ENCODE data around the gene CALR3. TPM values are rescaled to one million over a fixed set of nuclear protein-coding genes. Genes with fewer than 3 reads are reported as not detected.

The CALR3 gene
- polyA plus RNA-seq, 1 experiment = not detected

DNA sequence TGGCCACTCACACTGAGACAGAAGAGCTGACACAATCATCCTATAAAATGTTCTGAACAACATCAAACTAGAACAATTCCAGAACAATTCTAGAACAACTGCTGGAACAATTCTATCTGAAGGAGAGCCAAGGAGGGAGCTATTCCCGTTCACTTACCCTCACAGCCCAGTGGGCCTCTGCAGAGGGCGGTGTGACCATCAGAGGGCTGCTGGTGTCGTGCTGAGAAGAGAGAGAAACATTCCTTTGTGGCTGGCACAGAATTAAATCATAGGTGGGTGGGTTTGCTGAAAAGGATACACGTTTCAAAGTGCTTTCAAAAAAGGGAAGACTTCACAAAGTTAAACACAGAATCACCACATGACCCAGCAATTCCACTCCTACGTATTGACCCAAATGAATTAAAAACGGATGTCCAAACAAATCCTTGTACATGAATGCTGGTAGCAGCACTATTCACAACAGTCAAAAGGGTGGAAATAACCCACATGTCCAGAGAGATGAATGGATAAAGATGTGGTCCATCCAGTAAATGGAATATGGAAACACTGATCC is 59.1 kb downstream of the CALR3 start:
- CTCF ChIA-PET = no interaction called here
- no peak for DNase-seq (ENCODE audit: low read depth, low spot score)
- Histone ChIP-seq H3K27me3 (ENCODE audit: control insufficient read depth, insufficient read depth, low read length) (no peaks in the 10 kb centered on the region), H3K4me3 (ENCODE audit: low read depth, low read length) (no peak overlapping the region), H3K9me3 (ENCODE audit: control insufficient read depth, insufficient read depth, low read length) (no peaks in the 10 kb centered on the region), H3K27ac (ENCODE audit: low read depth, low read length) (peak overlapping the region; percentile 21)
- TF ChIP-seq, protein P1, sequence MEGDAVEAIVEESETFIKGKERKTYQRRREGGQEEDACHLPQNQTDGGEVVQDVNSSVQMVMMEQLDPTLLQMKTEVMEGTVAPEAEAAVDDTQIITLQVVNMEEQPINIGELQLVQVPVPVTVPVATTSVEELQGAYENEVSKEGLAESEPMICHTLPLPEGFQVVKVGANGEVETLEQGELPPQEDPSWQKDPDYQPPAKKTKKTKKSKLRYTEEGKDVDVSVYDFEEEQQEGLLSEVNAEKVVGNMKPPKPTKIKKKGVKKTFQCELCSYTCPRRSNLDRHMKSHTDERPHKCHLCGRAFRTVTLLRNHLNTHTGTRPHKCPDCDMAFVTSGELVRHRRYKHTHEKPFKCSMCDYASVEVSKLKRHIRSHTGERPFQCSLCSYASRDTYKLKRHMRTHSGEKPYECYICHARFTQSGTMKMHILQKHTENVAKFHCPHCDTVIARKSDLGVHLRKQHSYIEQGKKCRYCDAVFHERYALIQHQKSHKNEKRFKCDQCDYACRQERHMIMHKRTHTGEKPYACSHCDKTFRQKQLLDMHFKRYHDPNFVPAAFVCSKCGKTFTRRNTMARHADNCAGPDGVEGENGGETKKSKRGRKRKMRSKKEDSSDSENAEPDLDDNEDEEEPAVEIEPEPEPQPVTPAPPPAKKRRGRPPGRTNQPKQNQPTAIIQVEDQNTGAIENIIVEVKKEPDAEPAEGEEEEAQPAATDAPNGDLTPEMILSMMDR (IDR thresholded peaks at IDR 0.05; ENCODE audit: low read depth, low read length) = no peak
- POLR2A ChIA-PET = no interaction called here

DNA sequence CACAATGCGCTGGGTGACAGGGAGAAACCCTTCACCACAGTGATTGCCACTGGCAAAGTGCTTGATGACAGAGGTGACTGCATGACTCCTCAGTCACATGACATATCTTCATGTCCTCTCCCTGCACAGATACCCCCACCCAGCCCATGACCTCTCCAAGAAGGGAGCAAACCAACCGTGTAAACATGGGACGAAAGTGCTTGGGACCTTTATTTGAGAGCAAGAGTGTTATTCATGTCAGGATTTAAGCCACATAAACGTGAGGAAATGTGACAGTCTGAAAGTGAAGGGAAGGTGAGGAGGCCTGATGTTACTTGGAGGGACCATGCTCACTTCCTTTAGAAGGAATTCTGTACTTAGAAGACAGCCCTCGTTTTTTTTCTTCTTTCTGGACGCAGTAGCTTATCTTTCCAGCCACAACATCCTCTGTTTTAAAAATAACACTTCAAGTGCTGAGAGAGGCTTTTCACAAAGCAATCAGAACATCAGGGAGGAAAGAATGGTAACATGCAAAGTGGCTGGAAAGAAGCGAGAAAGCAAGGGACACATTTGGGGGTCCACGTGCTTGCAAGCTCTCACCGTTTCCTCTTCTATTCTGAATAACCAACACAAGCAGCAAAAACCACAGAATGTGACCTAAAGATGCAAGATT is 59.8 kb downstream of the CALR3 start:
- ChIA-PET POLR2A (interaction anchor here (0.6 kb wide), 1 partner anchor 16 kb away, joined by 5 read pairs; no protein-coding TSS in a partner anchor), CTCF (interaction anchor here (0.8 kb wide), 1 partner anchor 9 kb away, joined by 3 read pairs; no protein-coding TSS in a partner anchor)
- no peak for DNase-seq (ENCODE audit: low read depth, low spot score)
- Histone ChIP-seq H3K27ac (ENCODE audit: low read depth, low read length) (peak overlapping the region; percentile 80), H3K9me3 (ENCODE audit: control insufficient read depth, insufficient read depth, low read length) (no peaks in the 10 kb centered on the region), H3K27me3 (ENCODE audit: control insufficient read depth, insufficient read depth, low read length) (no peaks in the 10 kb centered on the region), H3K4me3 (ENCODE audit: low read depth, low read length) (no peak overlapping the region)
- TF ChIP-seq, protein P1 (IDR thresholded peaks at IDR 0.05; ENCODE audit: low read depth, low read length) = no peak

DNA sequence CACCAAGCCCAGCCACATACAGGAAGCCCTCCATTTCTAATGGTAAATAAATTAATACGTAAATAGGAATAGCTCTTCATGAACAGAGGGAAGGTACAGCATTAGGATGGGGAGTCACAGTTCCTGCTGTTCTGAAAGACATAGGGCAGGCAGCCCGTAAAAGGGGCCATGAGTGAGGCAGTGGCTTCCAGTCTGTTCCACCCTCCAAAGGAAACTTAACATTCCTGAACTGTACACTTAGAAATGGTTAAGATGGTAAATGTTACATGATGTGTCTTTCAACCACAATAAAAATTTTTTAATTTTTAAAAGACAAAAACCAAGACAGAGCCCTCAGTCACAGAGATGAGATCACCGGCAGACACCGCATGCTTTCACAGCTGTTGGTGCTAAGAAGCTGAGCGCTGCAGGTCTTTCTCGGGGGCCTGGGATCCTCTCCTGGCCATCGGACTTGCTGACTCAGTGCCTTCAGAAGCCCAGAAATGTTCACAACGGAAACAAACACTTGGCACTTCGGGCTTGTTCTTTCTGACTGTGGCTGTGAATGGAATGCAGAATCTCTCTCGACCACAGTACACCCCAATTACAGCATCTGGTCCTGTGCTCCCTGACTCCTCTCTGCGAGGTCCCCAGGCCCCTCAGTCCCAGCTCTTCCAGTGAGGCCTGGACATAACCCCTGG is 60.6 kb downstream of the CALR3 start:
- TF ChIP-seq, protein P1 (IDR thresholded peaks at IDR 0.05; ENCODE audit: low read depth, low read length) = no peak
- ChIA-PET POLR2A (interaction anchor here (0.5 to 0.6 kb wide), 2 partner anchors 17 to 672 kb away, joined by 3 to 5 read pairs; no protein-coding TSS in a partner anchor), CTCF (interaction anchor here (0.8 to 3.4 kb wide), 2 partner anchors 10 to 18 kb away, joined by 3 to 14 read pairs; no protein-coding TSS in a partner anchor)
- Histone ChIP-seq H3K4me3 (ENCODE audit: low read depth, low read length) (no peak overlapping the region), H3K9me3 (ENCODE audit: control insufficient read depth, insufficient read depth, low read length) (no peaks in the 10 kb centered on the region), H3K27ac (ENCODE audit: low read depth, low read length) (peak overlapping the region; percentile 80), H3K27me3 (ENCODE audit: control insufficient read depth, insufficient read depth, low read length) (no peaks in the 10 kb centered on the region)
- peak; percentile 84 for DNase-seq (ENCODE audit: low read depth, low spot score)

DNA sequence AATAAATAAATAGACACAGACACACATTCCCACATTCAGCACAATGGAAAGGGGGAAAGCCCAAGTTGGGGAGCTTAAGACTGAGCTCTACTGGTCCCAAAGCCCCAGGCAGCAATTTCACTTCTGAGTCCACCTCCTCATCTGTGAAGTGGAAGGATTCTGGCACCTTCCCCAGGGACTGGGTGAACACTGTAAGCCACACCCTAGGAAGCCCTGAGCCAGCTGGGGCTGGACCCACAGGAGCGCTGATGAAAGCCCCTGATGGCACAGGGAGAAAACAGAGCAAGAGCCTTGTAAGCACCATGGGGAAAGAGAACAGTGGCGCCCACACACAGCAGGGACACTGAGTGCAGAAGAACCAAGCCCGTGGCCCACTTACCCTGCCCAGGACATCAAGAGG is 62.0 kb downstream of the CALR3 start:
- ChIA-PET CTCF (interaction anchor here (3.4 kb wide), 1 partner anchor 16 kb away, joined by 14 read pairs; no protein-coding TSS in a partner anchor), POLR2A (no interaction called here)
- H3K4me3 ChIP-seq (ENCODE audit: low read depth, low read length) = no peak overlapping the region
- no peaks in the 10 kb centered on the region for H3K27me3 ChIP-seq (ENCODE audit: control insufficient read depth, insufficient read depth, low read length)
- TF ChIP-seq, protein P1 (IDR thresholded peaks at IDR 0.05; ENCODE audit: low read depth, low read length) = no peak
- no peak for DNase-seq (ENCODE audit: low read depth, low spot score)
- H3K27ac ChIP-seq (ENCODE audit: low read depth, low read length) = no peak overlapping the region
- H3K9me3 ChIP-seq (ENCODE audit: control insufficient read depth, insufficient read depth, low read length) = no peaks in the 10 kb centered on the region

DNA sequence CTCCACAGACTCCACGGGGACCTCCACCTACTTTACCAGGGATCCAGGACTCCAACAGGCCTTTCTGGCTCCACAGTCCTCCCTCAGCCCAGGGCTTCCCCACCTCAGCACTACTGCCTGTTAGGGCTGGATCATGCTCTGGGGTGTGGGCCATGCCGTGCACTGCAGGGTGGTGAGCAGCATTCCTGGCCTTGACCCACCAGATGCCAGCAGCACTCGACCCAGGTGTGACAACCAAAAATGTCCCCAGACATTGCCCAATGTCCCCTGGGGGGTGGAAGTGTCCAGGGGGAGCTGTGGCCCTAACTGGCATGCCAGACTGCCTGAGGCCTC is 66.2 kb downstream of the CALR3 start:
- Histone ChIP-seq H3K27me3 (ENCODE audit: control insufficient read depth, insufficient read depth, low read length) (no peaks in the 10 kb centered on the region), H3K4me3 (ENCODE audit: low read depth, low read length) (no peak overlapping the region), H3K27ac (ENCODE audit: low read depth, low read length) (no peak overlapping the region), H3K9me3 (ENCODE audit: control insufficient read depth, insufficient read depth, low read length) (no peaks in the 10 kb centered on the region)
- CTCF ChIA-PET = no interaction called here
- TF ChIP-seq, protein P1 (IDR thresholded peaks at IDR 0.05; ENCODE audit: low read depth, low read length) = no peak
- DNase-seq (ENCODE audit: low read depth, low spot score) = no peak
- POLR2A ChIA-PET = no interaction called here

All from AG04450 (cell line).